ENCODE data around the gene BLOC1S1.

DNA sequence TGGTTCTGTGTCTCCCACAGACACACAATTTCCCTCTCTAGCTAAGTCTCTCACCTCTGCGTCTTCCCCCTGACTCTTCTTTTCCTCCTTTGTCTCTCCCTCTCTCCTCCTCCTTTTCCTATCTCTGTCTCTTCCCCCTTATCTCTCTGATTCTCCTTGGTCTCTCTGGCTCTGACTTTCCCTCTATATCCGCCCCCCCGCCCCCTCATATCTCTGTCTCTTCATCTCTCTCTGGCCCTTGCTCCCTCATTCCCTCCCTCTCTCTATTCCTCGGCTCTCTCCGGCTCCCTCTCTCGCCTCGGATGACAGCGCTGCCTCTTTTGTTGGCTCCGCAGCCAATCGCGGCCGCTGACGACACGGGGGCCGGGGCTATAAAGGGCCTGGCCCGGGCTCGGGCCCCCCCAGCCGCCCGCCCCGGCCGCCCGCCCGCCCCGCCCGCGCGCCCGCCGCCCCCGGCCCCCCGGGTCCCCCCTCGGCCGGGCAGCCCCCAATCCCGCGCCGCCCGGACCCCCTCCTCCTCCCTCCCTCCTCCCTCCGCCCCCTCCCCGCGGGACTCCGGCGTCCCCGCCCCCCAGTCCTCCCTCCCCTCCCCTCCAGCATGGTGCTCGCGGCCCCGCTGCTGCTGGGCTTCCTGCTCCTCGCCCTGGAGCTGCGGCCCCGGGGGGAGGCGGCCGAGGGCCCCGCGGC is 27.0 kb downstream of the BLOC1S1 start, which contains the start of gene GDF11:
- peak in 1 of 2 donors; percentile 60 for TF ChIP-seq POLR2A (IDR thresholded peaks at IDR 0.05)
- TF ChIP-seq, protein P1, sequence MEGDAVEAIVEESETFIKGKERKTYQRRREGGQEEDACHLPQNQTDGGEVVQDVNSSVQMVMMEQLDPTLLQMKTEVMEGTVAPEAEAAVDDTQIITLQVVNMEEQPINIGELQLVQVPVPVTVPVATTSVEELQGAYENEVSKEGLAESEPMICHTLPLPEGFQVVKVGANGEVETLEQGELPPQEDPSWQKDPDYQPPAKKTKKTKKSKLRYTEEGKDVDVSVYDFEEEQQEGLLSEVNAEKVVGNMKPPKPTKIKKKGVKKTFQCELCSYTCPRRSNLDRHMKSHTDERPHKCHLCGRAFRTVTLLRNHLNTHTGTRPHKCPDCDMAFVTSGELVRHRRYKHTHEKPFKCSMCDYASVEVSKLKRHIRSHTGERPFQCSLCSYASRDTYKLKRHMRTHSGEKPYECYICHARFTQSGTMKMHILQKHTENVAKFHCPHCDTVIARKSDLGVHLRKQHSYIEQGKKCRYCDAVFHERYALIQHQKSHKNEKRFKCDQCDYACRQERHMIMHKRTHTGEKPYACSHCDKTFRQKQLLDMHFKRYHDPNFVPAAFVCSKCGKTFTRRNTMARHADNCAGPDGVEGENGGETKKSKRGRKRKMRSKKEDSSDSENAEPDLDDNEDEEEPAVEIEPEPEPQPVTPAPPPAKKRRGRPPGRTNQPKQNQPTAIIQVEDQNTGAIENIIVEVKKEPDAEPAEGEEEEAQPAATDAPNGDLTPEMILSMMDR (IDR thresholded peaks at IDR 0.05) = no peak
- peak in 1 of 2 donors; percentile 68 for TF ChIP-seq POLR2AphosphoS5 (IDR thresholded peaks at IDR 0.05; ENCODE audit: insufficient read depth in 1 of 2, low read depth in 1 of 2)

All from vagina (tissue), 2 donors.